ENCODE results near the gene FGD4.
"Not testable (repeated sequence)": the region's sequence is repeated elsewhere in the genome, so short reads cannot be mapped to it uniquely, and the experiment has no call there.

Gene FGD4

DNA sequence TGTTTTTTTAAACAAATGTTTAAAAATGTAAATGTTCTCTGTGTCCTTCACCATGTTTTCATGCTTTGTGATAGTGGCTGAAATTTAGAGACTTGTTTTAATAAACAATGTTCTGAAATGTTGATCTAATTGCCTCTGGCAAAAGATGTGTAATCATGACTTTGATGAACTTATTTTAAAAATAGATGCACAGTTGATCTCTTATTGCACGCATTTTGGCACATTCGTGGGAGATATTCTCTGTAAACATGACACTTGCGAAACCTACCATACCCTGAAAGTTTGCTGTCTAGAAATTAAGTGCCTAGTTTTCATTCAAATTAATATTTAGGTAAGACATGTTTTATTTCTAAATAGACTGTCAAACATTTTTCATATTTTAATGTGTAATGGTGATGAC, 160.1 kb downstream of the FGD4 start:
- no peak for DNase-seq (ENCODE audit: low read depth, low spot score)

DNA sequence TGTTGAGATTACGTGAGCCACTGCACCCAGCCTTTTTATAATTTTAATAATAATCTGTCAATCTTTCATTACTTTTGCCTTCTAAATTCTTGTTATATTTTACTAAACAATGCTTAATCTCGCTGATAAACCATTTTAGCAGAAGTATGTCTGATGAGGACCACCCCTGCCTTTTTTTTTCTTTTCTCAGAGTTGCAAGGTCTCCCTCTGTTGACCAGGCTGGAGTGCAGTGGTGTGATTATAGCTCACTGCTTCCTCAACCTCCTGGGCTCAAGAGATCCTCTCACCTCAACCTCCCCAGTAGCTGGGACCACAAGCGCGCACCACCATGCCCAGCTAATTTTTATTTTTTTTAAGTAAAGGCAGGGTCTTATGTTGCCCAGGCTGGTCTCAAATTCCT, 161.2 kb downstream of the FGD4 start:
- no peak for DNase-seq (ENCODE audit: low read depth, low spot score)

DNA sequence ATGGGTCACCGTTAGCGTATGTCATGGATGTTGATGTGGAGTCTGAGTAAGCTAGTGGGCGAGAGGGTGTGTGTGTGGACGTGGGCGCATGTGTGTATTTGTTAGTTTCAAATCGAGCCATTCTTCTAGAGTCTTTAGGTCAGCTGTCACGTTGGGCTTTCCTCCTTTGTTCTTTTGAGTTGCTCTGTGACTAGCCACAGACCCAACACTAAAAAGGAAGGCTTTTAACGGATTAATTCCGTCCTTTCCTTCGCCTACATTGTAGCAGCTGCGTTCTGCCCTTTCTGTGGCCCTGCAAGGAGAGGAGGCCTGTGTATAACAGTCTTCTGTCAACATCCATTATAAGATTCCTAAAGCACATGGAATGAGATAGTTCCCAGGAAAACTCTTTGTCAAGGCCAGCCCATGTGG, 162.6 kb downstream of the FGD4 start:
- DNase-seq (ENCODE audit: low read depth, low spot score), result no peak

DNA sequence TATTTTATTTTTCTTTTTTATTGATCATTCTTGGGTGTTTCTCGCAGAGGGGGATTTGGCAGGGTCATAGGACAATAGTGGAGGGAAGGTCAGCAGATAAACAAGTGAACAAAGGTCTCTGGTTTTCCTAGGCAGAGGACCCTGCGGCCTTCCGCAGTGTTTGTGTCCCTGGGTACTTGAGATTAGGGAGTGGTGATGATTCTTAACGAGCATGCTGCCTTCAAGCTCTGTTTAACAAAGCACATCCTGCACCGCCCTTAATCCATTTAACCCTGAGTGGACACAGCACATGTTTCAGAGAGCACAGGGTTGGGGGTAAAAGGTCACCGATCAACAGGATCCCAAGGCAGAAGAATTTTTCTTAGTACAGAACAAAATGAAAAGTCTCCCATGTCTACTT, 163.1 kb downstream of the FGD4 start:
- not testable (repeated sequence) for DNase-seq (ENCODE audit: low read depth, low spot score)

GRCh38 chr12:32566663-32567295, 167.4 kb downstream of the FGD4 start:
- no peak for DNase-seq (ENCODE audit: low read depth, low spot score)

GRCh38 chr12:32567296-32567674, 167.9 kb downstream of the FGD4 start:
- no peak for DNase-seq (ENCODE audit: low read depth, low spot score)

DNA sequence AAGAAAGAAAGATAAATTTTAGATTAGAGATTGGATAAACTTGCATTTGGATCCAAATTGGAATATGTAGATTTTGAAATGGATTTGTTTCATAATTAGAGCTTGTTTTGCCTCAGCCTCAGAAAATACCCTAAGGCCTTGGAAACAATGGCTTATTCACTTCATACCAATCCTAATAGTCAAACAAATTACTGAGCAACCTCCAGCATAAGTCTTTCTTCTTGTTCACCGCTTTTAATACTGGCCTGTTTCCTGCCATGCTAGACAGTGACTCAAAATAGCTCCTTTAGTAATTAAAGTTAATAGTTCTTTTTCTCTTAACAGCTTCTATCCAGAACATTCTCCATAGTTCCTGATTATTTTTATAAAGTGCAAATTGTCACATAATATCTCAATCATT, 168.9 kb downstream of the FGD4 start:
- DNase-seq (ENCODE audit: low read depth, low spot score), result no peak

DNA sequence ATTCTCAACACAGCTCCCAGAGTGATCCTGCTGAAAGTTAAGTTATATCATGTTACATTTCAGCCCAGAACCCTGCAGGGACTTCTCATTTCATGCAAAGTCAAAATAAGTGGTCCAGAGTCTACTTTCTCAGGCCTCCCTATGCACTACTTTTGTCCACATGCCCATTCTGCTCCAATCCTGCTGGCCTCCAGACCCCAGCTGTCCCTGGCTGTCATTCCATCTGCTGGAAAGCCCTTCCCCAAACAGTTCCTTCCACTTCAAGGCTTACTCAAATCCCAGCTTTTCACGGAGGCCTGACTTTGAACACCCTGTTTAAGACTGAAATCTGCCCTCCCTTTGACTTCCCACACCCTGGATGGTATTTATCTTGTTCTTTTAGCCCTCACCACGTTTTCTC, 169.9 kb downstream of the FGD4 start:
- no peak for DNase-seq (ENCODE audit: low read depth, low spot score)

DNA sequence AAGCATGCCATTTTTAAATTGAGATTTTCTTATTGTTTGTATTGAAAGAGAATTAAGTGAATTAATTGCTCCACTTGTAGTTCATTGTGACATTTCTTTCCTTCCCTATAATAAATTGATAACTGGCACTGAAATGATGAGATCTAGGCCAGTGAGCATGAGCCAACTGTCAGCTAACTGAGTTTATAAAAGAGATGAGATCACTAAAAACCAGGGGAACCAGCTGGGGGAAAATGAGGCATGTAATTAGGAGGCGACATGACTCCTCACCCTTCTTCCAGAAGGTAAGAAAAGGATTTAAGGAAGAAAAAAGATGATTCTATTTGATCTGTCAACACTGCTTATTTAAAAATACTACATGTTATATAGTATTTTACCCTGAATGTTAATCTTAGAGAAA, 175.2 kb downstream of the FGD4 start:
- DNase-seq (ENCODE audit: low read depth, low spot score), result no peak

DNA sequence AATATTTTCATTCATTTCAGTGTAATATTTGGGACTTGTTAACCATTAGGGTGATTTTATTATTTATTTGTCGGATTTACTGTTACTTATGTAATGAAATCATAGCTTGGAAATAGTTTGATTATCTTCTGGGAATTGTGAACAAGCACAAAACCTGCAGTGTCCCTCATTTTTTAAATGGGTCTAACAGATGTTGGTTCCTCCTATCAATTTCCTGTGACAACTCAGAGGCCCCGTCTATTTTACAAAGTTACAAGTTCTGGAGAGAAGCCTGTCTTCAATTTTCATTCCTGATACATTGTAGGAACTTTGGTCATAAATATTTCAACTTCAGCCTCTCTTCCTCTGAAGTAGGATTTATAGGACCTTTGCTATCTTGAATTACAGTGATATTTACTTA, 178.0 kb downstream of the FGD4 start:
- no peak for DNase-seq (ENCODE audit: low read depth, low spot score)

DNA sequence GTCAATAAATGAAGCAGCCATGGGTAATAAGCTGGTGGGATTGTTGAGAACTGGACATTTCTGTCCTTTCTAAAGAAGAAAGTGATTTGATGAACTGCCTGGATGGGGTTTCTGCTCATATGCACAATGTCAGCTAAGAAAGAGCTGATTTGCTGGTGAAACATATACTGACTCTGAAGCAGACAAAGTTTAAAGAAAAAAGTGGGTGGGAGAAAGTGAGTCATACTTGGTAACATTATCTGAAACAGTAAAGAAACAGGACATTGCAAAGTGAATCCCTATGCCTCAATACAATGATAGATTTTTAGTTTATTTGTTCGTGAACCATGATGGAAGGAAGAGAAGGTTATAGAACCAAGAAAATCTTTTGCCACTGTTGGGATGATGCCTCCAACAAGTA, 184.2 kb downstream of the FGD4 start:
- no peak for DNase-seq (ENCODE audit: low read depth, low spot score)

- no peak for DNase-seq (ENCODE audit: low read depth, low spot score)
These were observed 186.3 kb downstream of the FGD4 start for GRCh38 chr12:32585680-32586079.

- no peak for DNase-seq (ENCODE audit: low read depth, low spot score)
These were observed 187.0 kb downstream of the FGD4 start for GRCh38 chr12:32586390-32586789.

DNA sequence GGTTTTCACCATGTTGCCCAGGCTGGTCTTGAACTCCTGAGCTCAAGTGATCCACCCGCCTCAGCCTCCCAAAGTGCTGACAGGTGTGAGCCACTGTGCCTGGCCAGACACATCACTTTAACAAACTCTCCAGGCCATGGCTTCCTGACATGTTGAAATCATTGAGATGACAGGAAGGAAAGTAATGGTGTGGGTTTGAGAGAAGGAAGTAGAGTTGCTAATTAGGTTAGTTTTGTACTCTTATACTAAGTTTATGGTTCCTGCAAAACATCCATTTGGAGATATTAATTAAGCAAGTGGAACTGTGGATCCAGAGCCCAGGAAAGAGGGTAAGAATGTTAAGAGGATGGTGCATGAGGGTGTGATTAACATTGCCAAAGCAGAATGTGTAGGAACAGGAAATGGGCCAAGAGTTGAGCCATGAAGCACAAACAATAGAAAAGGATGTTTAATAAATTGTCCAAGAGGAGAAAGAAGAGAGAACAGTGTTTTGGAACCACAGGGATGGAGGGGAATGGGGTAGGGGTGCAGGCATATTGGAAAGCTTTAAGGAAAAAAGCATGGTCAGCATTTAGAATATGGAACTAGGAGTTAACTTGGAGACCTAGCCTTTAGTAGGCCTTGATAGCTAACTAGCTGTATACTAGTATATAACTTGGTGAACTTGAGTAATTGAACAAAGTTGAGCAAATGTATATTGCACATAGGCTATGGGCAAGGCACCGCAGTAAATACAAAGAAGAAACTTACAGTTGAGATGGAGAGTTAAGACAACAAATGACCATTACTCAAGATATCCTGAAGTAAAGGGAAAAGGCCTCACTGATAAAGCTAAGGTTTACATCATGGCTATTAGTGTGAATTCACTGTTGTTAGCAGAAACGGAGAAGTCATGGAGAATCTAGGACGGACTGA, 188.5 kb downstream of the FGD4 start:
- DNase-seq (ENCODE audit: low read depth, low spot score), result no peak

DNA sequence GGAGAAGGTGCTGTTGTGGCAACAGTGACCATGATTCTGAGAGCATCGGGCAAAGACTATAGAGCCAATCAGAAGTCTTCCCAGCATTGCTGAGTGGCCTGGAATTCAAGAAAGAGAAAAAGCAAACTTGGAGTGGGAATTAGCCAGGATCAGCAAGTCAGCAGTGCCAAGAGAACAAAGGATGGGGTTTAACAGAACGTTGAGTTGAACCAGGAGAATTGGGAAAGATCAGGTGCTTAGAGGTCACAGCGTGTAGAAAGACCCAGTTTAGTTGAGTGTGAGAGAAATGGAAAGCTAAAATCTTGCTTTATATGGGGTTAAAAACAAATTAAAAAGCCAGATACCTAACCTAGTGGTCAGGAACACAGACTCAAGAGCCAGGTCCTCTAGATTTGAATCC, 189.2 kb downstream of the FGD4 start:
- DNase-seq (ENCODE audit: low read depth, low spot score), result no peak

GRCh38 chr12:32589165-32589865, 190.0 kb downstream of the FGD4 start:
- DNase-seq (ENCODE audit: low read depth, low spot score), result no peak

DNA sequence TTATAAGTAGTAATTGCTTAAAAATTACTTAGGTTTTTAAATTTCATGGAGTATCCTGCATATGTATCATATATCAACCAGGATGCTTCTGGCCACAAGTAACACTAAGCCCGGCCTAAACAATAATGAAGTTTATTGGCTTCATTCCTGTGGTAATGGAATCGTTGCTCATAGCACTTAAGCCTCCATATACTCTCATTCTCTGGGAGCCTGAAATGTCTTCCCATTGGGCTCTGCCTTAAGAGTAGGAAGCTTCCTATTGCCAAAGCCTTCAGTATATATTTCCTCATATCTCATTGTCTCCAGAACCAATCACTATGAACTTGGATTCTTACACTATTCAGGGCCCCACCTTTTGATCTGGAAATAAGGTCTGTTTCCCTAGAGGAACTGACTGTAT, 195.9 kb downstream of the FGD4 start:
- no peak for DNase-seq (ENCODE audit: low read depth, low spot score)

DNA sequence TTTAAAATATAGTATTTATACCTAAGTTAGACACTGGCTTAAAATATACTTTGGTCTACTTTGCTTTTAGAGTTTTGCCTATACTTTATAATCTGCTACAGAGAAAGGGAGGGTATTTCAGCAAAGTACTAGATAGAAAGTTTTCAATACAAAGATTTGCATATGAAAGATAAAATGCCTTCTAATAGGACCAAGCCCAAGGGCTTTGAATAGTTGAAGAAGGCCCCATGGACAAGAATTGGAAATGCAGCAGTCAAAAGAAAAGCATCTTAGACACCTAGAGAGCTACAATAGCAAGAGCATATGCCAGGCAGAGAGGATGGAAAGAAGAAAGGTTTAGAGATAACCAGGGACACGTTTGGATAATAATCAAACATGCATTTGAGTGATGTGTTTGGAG, 196.7 kb downstream of the FGD4 start:
- DNase-seq (ENCODE audit: low read depth, low spot score), result no peak

- no peak for DNase-seq (ENCODE audit: low read depth, low spot score)
These were observed 199.3 kb downstream of the FGD4 start for GRCh38 chr12:32598688-32599087.

DNA sequence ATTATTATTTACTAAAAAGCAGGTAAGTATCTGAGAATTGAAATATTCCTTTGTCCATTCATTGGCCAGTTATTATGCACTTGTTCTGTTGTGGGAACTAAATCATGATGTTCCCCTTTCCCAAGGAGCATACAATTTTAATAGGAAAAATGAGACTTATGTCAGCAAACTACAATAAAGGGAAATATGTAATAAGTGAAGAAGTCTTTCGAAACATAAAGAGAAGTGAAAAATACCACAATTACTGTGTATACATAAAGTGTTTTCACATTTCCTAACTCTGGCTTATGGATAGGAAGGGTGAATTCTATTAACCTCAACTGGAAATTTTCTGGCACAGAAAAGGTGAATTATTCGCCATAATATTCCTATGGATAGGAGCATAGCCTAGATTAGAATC, 201.3 kb downstream of the FGD4 start:
- no peak for DNase-seq (ENCODE audit: low read depth, low spot score)

DNA sequence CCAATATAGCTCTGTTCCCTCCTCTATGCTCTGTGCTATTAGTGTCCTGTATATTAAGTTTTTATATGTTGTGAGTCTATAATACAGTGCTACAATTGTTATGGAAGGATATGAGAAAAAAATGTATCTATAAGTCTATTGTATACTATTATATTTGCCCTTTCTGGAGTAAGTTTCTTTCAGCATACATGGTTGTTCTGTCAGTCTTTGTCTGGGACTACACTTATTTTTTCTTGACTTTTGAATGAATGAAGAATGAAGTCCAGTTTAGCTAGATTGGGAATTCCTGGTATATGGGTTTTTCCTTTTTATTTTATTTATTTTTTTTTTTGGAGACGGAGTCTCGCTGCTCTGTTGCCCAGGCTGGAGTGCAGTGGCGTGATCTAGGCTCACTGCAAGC, 203.7 kb downstream of the FGD4 start:
- DNase-seq (ENCODE audit: low read depth, low spot score), result no peak

- no peak for DNase-seq (ENCODE audit: low read depth, low spot score)
These were observed 204.5 kb downstream of the FGD4 start for GRCh38 chr12:32603858-32604257.

GRCh38 chr12:32604565-32604964, 205.2 kb downstream of the FGD4 start:
- no peak for DNase-seq (ENCODE audit: low read depth, low spot score)

Data from ELF-1 (cell line).